A549 (cell line): ENCODE results near the gene SELENOM. TPM values are rescaled to one million over a fixed set of nuclear protein-coding genes. Genes with fewer than 3 reads are reported as not detected.
"Not testable (repeated sequence)": the region's sequence is repeated elsewhere in the genome, so short reads cannot be mapped to it uniquely, and the experiment has no call there.

ENCODE experiments used
- ATAC-seq, 2 experiments: fragments of 200-7000 bp in 1 of 2; fragments of >200 bp in 1 of 2; cut with Nextera tagmentation in 1 of 2; cut with Tn5 transposase in 1 of 2; 3 replicates each; pipeline versions ENCODE4 v1.8.0 to v1.9.1; 2018 to 2020; ENCODE audit warnings: mild to moderate bottlenecking in 1 of 2, moderate library complexity in 1 of 2
- CTCF ChIA-PET: fragments of 300-600 bp; sonication (Branson Sonifier 250); formaldehyde crosslinking; extraction: SDS; loops from one replicate; lab custom pipeline; 2021; ENCODE audit warnings: antibody characterized with exemption, inconsistent platforms; lab: Yijun Ruan, JAX
- POLR2A ChIA-PET: fragments of 350-600 bp; formaldehyde crosslinking; extraction: SDS; loops from one replicate; lab custom pipeline; 2021; ENCODE audit warnings: antibody characterized with exemption, inconsistent platforms; lab: Yijun Ruan, JAX
- DNase-seq, 2 experiments: peaks; one replicate each; pipeline versions ENCODE4 v3.0.0 to v3.0.0-alpha.2; 2011 to 2016; ENCODE audit warnings: low read depth in 1 of 2, low spot score in 1 of 2
- FAIRE-seq: peaks from 2 replicates; lab custom pipeline; 2011; peaks lifted over from hg19 to GRCh38; lab: Jason Lieb, UNC
- H3K27ac ChIP-seq, 2 experiments: fragments of >200 bp; sonication (Bioruptor Twin); formaldehyde crosslinking; 3 replicates each; pipeline ENCODE4 v1.5.1; 2016 to 2017
- H3K4me1 ChIP-seq: fragments of >200 bp; sonication (Bioruptor Twin); formaldehyde crosslinking; 3 replicates; pipeline ENCODE4 v1.6.1; 2016
- H3K4me2 ChIP-seq: fragments of >200 bp; sonication (Bioruptor Twin); formaldehyde crosslinking; 3 replicates; pipeline ENCODE4 v1.6.1; 2016
- H3K4me3 ChIP-seq: fragments of >200 bp; sonication (Bioruptor Twin); formaldehyde crosslinking; 3 replicates; pipeline ENCODE4 v1.5.1; 2016
- H3K9me3 ChIP-seq: fragments of >200 bp; sonication (Bioruptor Twin); formaldehyde crosslinking; 3 replicates; pipeline ENCODE4 v1.6.1; 2016
- BHLHE40 ChIP-seq: IDR thresholded peaks from 2 replicates; pipeline ENCODE4 v1.6.1; 2012; ENCODE audit warnings: low read depth, low read length, inconsistent platforms
- CBX2 ChIP-seq: fragments of 200-600 bp; sonication (generic); IDR thresholded peaks from 2 replicates; pipeline ENCODE4 v1.6.1; 2016; ENCODE audit warnings: low read depth, mild to moderate bottlenecking, borderline replicate concordance
- CBX8 ChIP-seq: fragments of 200-600 bp; sonication (generic); IDR thresholded peaks from 2 replicates; pipeline ENCODE4 v1.6.1; 2016
- CEBPB ChIP-seq, 2 experiments: fragments of >200 bp in 1 of 2; sonication (Bioruptor Twin) in 1 of 2; formaldehyde crosslinking in 1 of 2; IDR thresholded peaks; 2 replicates each; pipeline ENCODE4 v1.6.1; 2012 to 2016
- CHD4 ChIP-seq: fragments of 200-600 bp; sonication (generic); IDR thresholded peaks from 2 replicates; pipeline ENCODE4 v1.6.1; 2016; ENCODE audit warnings: antibody characterized with exemption, mild to moderate bottlenecking, borderline replicate concordance
- E2F6 ChIP-seq: IDR thresholded peaks from 2 replicates; pipeline ENCODE4 v1.6.1; 2012; ENCODE audit warnings: low read depth, borderline replicate concordance
- ESRRA ChIP-seq: fragments of 150-350 bp; IDR thresholded peaks from 2 replicates; pipeline ENCODE4 v1.6.1; 2014; ENCODE audit warnings: mild to moderate bottlenecking, low read length, borderline replicate concordance
- HOXB5 ChIP-seq: fragments of 250-450 bp; sonication (Bioruptor Pico); IDR thresholded peaks from 2 replicates; pipeline ENCODE4 v1.5.0; 2020; ENCODE audit warnings: mild to moderate bottlenecking, moderate library complexity
- KDM5A ChIP-seq: fragments of 200-600 bp; sonication (generic); IDR thresholded peaks from 2 replicates; pipeline ENCODE4 v1.6.1; 2016; ENCODE audit warnings: antibody characterized with exemption, mild to moderate bottlenecking
- PBX3 ChIP-seq: IDR thresholded peaks from 2 replicates; pipeline ENCODE4 v1.6.1; 2012
- PHF8 ChIP-seq: fragments of 200-600 bp; sonication (generic); IDR thresholded peaks from 2 replicates; pipeline ENCODE4 v1.6.1; 2016; ENCODE audit warnings: low read depth, mild to moderate bottlenecking, antibody characterized with exemption, moderate library complexity, borderline replicate concordance
- POLR2AphosphoS2 ChIP-seq: conservative IDR thresholded peaks from 2 replicates; pipeline ENCODE4 v1.6.1; 2012; ENCODE audit warnings: low read length, improper control_type of control experiment, inconsistent platforms
- TFCP2L1 ChIP-seq: fragments of 250-450 bp; sonication (Bioruptor Pico); IDR thresholded peaks from 2 replicates; pipeline ENCODE4 v1.5.0; 2021; ENCODE audit warnings: mild to moderate bottlenecking
- ZC3H11A ChIP-seq: fragments of 450-650 bp; IDR thresholded peaks from 2 replicates; pipeline ENCODE4 v1.6.1; 2014; ENCODE audit warnings: antibody characterized with exemption, mild to moderate bottlenecking
- ZFP36 ChIP-seq: fragments of 450-650 bp; IDR thresholded peaks from 2 replicates; pipeline ENCODE4 v1.6.1; 2014; ENCODE audit warnings: borderline replicate concordance; ENCODE audit not compliant: partially characterized antibody
- WGBS: methylation state at CpG from one replicate; pipeline ENCODE4 v1.1.6; 2017; ENCODE audit errors: missing lambda C conversion rate; 5-methylcytosine and 5-hydroxymethylcytosine counted together
- polyA plus RNA-seq, 4 experiments: library from polyadenylated mRNA; depleted of rRNA in 3 of 4; stranded (reverse); fragments of >200 nt; fragmentation: RNase III in 1 of 4; extraction: RNeasy Plus Mini Kit Qiagen cat#74134 plus additional on column Dnase treatment in 1 of 4; gene quantifications; 2 replicates in 3 of 4; 3 replicates in 1 of 4; pipeline ENCODE4 v1.2.3, GENCODE V29; 2011 to 2017

The SELENOM gene
- polyA plus RNA-seq, 2 of the 4 experiments (the other 2 are of a cell fraction): 15.3 to 46.5 TPM

GRCh38 chr22:31097941-31098631 lies 9.3 kb downstream of the SELENOM start (continued):
- no peak for TF ChIP-seq HOXB5 (CRISPR knock-in tag)
- no peak for TF ChIP-seq KDM5A
- TF ChIP-seq CBX8: no peak
- no peak for TF ChIP-seq BHLHE40
- TF ChIP-seq, all 56 proteins: peak for 0

- H3K4me1 ChIP-seq, H3K9me3 ChIP-seq, FAIRE-seq, H3K4me2 ChIP-seq, H3K4me3 ChIP-seq, POLR2A ChIA-PET, CTCF ChIA-PET, H3K27ac ChIP-seq, DNase-seq, ATAC-seq: not testable (repeated sequence)
- TF ChIP-seq ZC3H11A: peak; percentile 35; the same call in 1 of the 2 replicates
- WGBS: 100% methylated on average over 5 of the region's 5 CpGs
Measured at GRCh38 chr22:31097539-31097938, 9.8 kb downstream of the SELENOM start.

- H3K4me2 ChIP-seq: no peak overlapping the region
- no peaks in the 10 kb centered on the region for H3K9me3 ChIP-seq
- POLR2A ChIA-PET: no interaction called here
- DNase-seq (no peak), ATAC-seq (no peak), FAIRE-seq (no peak)
- CTCF ChIA-PET: interaction anchor here (1.2 to 5.4 kb wide), 4 partner anchors 12 to 176 kb away, joined by 3 to 44 read pairs (median 10); partner anchors contain the start of gene SELENOM
- no peak overlapping the region for H3K27ac ChIP-seq
- TF ChIP-seq POLR2AphosphoS2 (no peak), PBX3 (no peak), ZFP36 (no peak), TFCP2L1 (CRISPR knock-in tag) (no peak), PHF8 (no peak), CBX2 (no peak), E2F6 (no peak)
- H3K4me3 ChIP-seq: no peak overlapping the region
- peaks cover under 1% of the 10 kb centered on the region for H3K4me1 ChIP-seq
- WGBS: 97% methylated on average over 16 of the region's 27 CpGs
Measured at GRCh38 chr22:31096657-31097279, 10.6 kb downstream of the SELENOM start.

GRCh38 chr22:31095637-31096249 lies 11.6 kb downstream of the SELENOM start:
- FAIRE-seq: no peak
- CTCF ChIA-PET: interaction anchor here (0.5 to 5.4 kb wide), 7 partner anchors 11 to 541 kb away, joined by 3 to 44 read pairs (median 4); partner anchors contain the start of gene SELENOM
- 93% methylated on average over 3 of the region's 3 CpGs for WGBS

More at GRCh38 chr22:31095637-31096249, 11.6 kb downstream of the SELENOM start:
- ATAC-seq: no peak
- TF ChIP-seq ESRRA (no peak), PBX3 (no peak), CEBPB (IDR thresholded peaks at IDR 0.05) (no peak), CHD4 (no peak)
- TF ChIP-seq, all 56 proteins: peak for 0
- H3K4me2 ChIP-seq: no peak overlapping the region
- no peaks in the 10 kb centered on the region for H3K9me3 ChIP-seq
- no peak for DNase-seq
- no peak overlapping the region for H3K27ac ChIP-seq
- no peak overlapping the region for H3K4me3 ChIP-seq
- POLR2A ChIA-PET: interaction anchor here (0.6 to 0.9 kb wide), 2 partner anchors 66 to 127 kb away, joined by 3 to 5 read pairs; partner anchors contain the start of genes MORC2 and TUG1
- H3K4me1 ChIP-seq: no peaks in the 10 kb centered on the region
